GM12873 (cell line): ENCODE results near the gene UST.

ENCODE experiments used
- TF ChIP-seq, protein P1 (sequence below): IDR thresholded peaks from 2 replicates; pipeline ENCODE4 v1.5.1; 2012; ENCODE audit warnings: low read depth, mild to moderate bottlenecking, moderate library complexity, low read length, control low read depth; ENCODE audit not compliant: insufficient read depth; ENCODE audit errors: missing control alignments

The UST gene

DNA sequence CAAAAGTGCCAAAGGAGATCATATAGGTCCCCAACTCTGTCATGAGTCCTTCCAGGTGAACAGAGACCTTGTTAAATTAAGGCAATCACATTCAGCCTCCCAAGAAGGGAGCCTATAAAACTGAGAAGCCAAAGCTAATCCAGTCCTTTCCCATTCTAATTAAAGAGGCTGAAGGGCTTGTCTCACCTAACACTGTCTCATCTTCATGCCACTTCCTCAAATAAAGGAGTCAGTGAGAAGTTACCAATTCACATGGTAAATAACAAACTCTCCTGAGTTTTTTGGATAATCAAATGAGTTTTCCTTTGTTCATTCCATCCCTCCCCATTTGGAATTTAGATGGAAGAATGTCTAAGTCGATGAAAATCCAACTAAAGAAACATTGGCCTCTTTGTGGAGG is 242.8 kb downstream of the UST start:
- TF ChIP-seq, protein P1, sequence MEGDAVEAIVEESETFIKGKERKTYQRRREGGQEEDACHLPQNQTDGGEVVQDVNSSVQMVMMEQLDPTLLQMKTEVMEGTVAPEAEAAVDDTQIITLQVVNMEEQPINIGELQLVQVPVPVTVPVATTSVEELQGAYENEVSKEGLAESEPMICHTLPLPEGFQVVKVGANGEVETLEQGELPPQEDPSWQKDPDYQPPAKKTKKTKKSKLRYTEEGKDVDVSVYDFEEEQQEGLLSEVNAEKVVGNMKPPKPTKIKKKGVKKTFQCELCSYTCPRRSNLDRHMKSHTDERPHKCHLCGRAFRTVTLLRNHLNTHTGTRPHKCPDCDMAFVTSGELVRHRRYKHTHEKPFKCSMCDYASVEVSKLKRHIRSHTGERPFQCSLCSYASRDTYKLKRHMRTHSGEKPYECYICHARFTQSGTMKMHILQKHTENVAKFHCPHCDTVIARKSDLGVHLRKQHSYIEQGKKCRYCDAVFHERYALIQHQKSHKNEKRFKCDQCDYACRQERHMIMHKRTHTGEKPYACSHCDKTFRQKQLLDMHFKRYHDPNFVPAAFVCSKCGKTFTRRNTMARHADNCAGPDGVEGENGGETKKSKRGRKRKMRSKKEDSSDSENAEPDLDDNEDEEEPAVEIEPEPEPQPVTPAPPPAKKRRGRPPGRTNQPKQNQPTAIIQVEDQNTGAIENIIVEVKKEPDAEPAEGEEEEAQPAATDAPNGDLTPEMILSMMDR: no peak

GRCh38 chr6:148990403-148990802 is 243.6 kb downstream of the UST start:
- TF ChIP-seq, protein P1: no peak

DNA sequence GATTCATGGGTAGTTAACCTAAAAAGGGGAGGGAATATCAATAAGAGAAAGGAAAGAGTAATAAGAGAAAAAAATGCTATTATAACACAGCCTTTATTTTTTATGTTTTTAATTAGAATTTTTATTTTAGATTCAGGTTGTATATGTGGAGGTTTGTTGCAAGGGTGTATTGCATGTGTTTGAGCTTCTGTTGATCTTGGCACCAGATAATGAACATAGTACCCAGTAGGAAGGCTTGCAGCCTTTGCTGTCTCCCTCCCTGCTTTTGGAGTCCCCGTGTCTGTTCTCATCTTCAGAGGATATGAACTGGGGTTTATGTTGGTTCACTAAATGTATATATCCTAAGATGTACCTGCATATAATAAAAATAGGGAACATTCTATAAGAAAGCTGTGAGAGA is 250.0 kb downstream of the UST start:
- TF ChIP-seq, protein P1: no peak

DNA sequence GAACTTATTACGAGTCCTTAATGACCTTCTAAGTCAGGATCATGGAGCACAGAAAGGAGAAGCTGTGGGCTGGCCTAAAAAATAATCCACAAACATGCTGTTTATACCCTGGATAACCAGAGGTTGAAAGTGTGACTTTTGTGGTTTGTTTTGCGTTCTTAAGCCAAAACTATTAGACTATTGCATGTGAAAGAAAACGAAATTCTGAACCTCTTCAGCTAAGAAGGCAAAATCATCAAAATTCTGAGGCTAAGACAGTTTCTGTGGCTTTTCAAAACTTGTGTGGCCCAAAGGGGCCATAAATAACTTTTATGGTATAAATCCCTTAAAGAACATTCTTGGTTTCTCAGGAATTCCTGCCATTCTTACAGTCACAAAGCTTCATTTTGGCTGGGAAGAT is 251.0 kb downstream of the UST start:
- TF ChIP-seq, protein P1: no peak

DNA sequence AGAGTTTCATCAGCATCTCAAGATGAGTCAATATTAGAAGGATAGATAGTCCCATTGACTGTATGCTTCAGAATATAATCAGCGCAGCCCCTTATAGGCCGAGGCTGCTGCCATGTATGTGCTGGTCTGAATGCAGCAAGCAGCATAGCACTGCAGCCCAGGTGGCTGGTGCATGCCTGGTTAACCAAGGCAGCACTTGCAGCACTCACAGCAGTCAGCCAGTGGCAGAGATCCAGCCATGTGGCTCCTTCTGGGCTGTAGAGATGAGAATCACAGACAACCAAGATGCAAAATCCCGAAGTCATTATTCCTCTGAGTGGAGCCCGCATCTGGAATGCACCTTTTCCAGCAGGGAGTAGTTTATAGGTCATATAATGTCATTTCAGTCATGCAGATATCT is 251.9 kb downstream of the UST start:
- TF ChIP-seq, protein P1: no peak

DNA sequence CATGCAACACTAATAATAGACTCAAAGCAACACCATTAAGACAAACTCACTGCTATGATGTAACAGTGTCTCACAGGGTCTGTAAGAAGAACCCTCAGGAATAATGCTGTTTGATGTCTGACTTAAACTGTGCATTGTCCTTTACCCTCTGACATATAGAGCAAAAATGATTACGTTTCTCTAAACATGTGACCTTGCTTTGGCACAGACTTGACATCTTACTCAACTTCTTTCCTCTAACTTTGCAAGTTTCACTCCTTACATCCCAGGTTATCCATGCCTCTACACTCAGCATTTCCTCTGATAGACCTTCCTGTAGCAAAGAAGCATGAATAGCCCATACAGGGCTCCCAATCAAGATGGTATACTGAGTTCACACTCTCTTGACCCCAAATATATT is 252.7 kb downstream of the UST start:
- TF ChIP-seq, protein P1: no peak

- TF ChIP-seq, protein P1: no peak
These were observed 253.2 kb downstream of the UST start for GRCh38 chr6:148999929-149000468.
